Activated CD8-positive, alpha-beta memory T cell treated with anti-CD3 and anti-CD28 coated beads, Interleukin-2, amount 50 U/mL, for 4 hours (primary cell): Measurements from ENCODE around the gene SERPINB2.
"Not testable (repeated sequence)": the region's sequence is repeated elsewhere in the genome, so short reads cannot be mapped to it uniquely, and the experiment has no call there.

ENCODE experiments used
- DNase-seq: peaks from one replicate; pipeline ENCODE4 v3.0.0-alpha.2; 2020

Gene SERPINB2

DNA sequence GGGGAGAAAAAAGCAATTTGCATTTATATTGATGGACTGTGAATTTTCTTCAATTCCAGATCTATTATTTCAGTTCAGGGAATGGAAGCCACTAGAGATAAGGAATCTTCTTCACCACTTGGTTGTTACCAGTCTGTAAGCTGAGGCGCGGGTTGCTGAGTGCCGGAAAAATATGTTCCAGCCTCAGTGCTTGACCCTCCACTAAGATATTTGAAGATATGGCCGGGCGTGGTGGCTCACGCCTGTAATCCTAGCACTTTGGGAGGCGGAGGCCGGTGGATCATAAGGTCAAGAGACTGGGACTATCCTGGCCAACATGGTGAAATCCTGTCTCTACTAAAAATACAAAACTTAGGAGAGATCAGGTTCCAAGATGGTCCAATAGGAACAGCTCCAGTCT, 52.5 kb downstream of the SERPINB2 start:
- no peak for DNase-seq

DNA sequence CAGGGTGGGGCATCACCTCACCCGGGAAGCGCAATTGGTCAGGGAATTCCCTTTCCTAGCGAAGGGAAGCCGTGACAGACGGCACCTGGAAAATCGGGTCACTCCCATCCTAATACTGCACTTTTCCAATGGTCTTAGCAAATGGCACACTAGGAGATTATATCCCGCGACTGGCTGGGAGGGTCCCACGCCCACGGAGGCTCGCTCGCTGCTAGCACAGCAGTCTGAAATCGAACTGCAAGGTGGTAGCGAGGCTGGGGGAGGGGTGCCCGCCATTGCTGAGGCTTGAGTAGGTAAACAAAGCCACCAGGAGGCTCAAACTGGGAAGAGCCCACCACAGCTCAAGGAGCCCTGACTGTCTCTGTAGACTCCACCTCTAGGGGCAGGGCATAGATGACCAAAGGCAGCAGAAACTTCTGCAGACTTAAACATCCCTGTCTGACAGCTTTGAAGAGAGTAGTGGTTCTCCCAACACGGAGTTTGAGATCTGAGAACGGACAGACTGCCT, 53.1 kb downstream of the SERPINB2 start:
- DNase-seq, result not testable (repeated sequence)

DNA sequence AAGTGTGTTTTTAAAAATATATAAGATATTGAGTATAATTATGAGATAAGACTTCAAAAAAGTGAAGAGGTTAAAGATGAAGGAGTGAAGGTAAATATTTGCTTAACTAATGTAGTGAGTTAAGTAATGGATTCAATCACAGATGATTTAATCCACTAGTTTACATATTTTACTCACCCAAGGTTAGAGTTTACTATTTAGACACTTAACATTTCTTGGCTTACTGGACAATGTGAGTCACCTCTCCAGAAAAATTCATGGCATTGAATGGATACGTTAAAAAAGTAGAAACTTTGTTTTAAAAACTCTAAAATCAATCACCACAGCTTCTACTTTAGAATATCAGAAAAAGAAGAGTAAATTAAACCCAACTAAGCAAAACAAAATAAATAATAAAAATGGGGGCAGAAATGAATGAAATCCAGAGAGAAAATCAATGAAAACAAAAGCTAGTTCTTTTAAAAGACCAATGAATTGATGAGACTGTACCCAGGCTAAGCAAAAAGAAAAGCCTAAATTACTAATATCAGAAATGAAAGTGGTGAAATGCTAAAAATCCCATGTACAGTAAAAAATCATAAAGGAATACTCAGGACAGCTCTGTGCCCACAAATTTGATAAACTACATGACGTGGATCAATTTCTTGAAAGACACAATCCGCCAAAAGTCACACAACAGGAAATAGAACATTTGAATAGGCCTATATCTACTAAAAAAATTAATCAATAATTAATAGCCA, 59.7 kb downstream of the SERPINB2 start:
- no peak for DNase-seq

DNA sequence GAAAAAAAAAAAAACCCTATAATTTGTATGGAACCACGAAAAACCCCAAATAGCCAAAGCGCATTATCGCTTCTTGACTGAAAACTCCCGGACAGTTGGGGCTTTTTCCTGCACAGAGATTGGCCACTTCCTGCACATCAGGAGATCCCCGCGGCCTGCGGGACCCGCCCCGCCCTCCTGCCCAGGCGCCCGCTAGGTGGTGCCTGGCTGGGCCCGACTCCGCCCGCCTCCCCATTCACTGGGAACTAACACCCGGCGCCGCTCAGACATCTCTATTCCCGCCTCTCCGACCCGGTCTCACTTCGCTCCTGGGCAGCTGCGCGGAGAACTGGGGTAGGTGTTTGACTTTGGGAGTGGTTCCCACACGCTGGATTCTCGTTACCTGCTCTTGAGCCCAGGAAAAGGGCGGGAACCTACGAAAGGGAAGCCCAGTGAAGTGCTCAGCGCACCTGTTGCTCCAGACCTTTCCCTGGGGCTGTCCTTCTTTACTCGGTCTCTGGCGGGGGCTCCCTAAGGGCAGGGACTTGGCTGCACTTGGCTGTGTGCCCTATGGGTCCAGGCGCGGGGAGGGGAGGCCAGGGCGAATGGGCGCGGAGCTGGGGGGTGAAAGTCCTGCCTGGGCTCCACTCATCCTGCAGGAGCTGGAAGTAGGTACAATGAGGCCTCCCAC, 61.7 kb downstream of the SERPINB2 start, which contains the start of gene HMSD:
Gene HMSD, plus strand, starts transcription at position 234 of the 670 bp plus-strand sequence. CDS start 4,155 bp downstream, outside the sequence.
- DNase-seq, result peak; percentile 44

DNA sequence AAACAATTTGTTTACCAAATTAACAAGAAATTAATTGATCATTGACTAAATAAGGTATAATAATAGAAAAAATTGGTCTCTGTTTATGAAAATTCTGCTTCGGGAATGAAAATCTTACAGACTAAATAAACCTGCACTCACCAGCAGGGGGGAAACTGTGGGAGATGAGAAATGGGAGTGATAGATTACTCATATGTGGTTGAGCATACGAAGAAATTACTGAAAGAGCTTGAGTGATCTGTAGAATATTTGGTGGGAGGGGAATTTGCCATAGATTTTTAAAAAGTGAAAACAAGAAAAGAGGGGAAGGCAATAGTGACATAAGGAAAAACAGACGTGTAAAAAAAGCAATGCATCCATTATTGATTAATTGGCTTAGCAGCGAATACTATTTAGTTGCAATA, 63.8 kb downstream of the SERPINB2 start:
- no peak for DNase-seq
